Endothelial cell of umbilical vein (primary cell): ENCODE data around the gene DPP10. TPM values are rescaled to one million over a fixed set of nuclear protein-coding genes. Genes with fewer than 3 reads are reported as not detected.

Experiments used
- BruUV-seq: library from RNA; stranded (reverse); fragments of 400-500 nt; replicated peaks from 2 replicates; lab custom pipeline; 2021; lab: Mats Ljungman, UMichigan
- CTCF ChIA-PET: fragments of 300-600, 350-600 bp; sonication (Branson Sonifier 250); formaldehyde crosslinking; loops from one replicate; lab custom pipeline; 2021; ENCODE audit warnings: antibody characterized with exemption, inconsistent platforms; lab: Charles Lee
- POLR2A ChIA-PET: fragments of 300-600, 350-600 bp; sonication (Branson Sonifier 250); formaldehyde crosslinking; loops from one replicate; lab custom pipeline; 2021; ENCODE audit warnings: antibody characterized with exemption, inconsistent platforms; lab: Charles Lee
- DNase-seq: peaks from one replicate; pipeline ENCODE4 v3.0.0-alpha.2; 2011; ENCODE audit warnings: low read depth, low spot score
- FAIRE-seq: peaks from 2 replicates; lab custom pipeline; 2011; peaks lifted over from hg19 to GRCh38; lab: Jason Lieb, UNC
- H2AFZ ChIP-seq: 2 replicates; pipeline ENCODE4 v1.6.0; 2012; ENCODE audit warnings: low read depth, low read length, control low read depth, inconsistent platforms
- H3K27ac ChIP-seq: 2 replicates; pipeline ENCODE4 v1.5.1; 2011; ENCODE audit warnings: low read depth, mild to moderate bottlenecking, control low read depth, low read length, moderate library complexity; ENCODE audit not compliant: insufficient read depth
- H3K27me3 ChIP-seq, 2 experiments: 2 replicates each; pipeline versions ENCODE4 v1.6.0 to v1.6.1; 2011; ENCODE audit warnings: low read length in 2 of 2, mixed read lengths in 1 of 2; ENCODE audit not compliant: control insufficient read depth in 2 of 2, insufficient read depth in 2 of 2
- H3K36me3 ChIP-seq, 2 experiments: 2 replicates in 1 of 2; 3 replicates in 1 of 2; pipeline ENCODE4 v1.5.1; 2011; ENCODE audit warnings: low read length in 2 of 2, mild to moderate bottlenecking in 1 of 2, moderate library complexity in 1 of 2; ENCODE audit not compliant: control insufficient read depth in 2 of 2, insufficient read depth in 2 of 2; ENCODE audit errors: extremely low read depth in 1 of 2
- H3K4me1 ChIP-seq: 3 replicates; pipeline ENCODE4 v1.5.1; 2011; ENCODE audit warnings: mild to moderate bottlenecking, low read length; ENCODE audit not compliant: control insufficient read depth, insufficient read depth; ENCODE audit errors: extremely low read depth
- H3K4me2 ChIP-seq: 2 replicates; pipeline ENCODE4 v1.6.1; 2011; ENCODE audit warnings: low read length, control low read depth, mixed read lengths; ENCODE audit not compliant: insufficient read depth
- H3K4me3 ChIP-seq, 3 experiments: fragments of 200-600 bp in 1 of 3; sonication (generic), shearing (Covaris generic) in 1 of 3; replicated peaks in 1 of 3; 2 replicates each; pipeline ENCODE4 v1.5.1; 2011 to 2016; ENCODE audit warnings: control low read depth in 3 of 3, low read length in 3 of 3, mild to moderate bottlenecking in 2 of 3, inconsistent platforms in 1 of 3, low read depth in 1 of 3, moderate library complexity in 1 of 3; ENCODE audit not compliant: insufficient read depth in 1 of 3
- H3K79me2 ChIP-seq: 2 replicates; pipeline ENCODE4 v1.6.0; 2012; ENCODE audit warnings: low read length, inconsistent platforms; ENCODE audit not compliant: control insufficient read depth, insufficient read depth
- H3K9ac ChIP-seq: replicated peaks from 2 replicates; pipeline ENCODE3; 2011; ENCODE audit warnings: low read length, control low read depth; ENCODE audit not compliant: insufficient read depth; ENCODE audit errors: extremely low read depth
- H3K9me1 ChIP-seq: replicated peaks from 3 replicates; pipeline ENCODE4 v1.6.0; 2011; ENCODE audit warnings: mild to moderate bottlenecking, low read length; ENCODE audit not compliant: control insufficient read depth, insufficient read depth; ENCODE audit errors: extremely low read depth
- H3K9me3 ChIP-seq: replicated peaks from 2 replicates; pipeline ENCODE4 v1.5.1; 2012; ENCODE audit warnings: low read length, inconsistent platforms; ENCODE audit not compliant: control insufficient read depth, insufficient read depth
- H4K20me1 ChIP-seq: replicated peaks from 2 replicates; pipeline ENCODE3; 2011; ENCODE audit warnings: mild to moderate bottlenecking, low read length; ENCODE audit not compliant: control insufficient read depth, insufficient read depth; ENCODE audit errors: extremely low read depth
- EZH2 ChIP-seq: IDR thresholded peaks from 2 replicates; pipeline ENCODE4 v1.6.1; 2012; ENCODE audit warnings: borderline replicate concordance, low read depth, mild to moderate bottlenecking, moderate library complexity, low read length, inconsistent platforms; ENCODE audit not compliant: severe bottlenecking
- FOS ChIP-seq: IDR thresholded peaks from 2 replicates; pipeline ENCODE4 v1.6.1; 2011; ENCODE audit warnings: mild to moderate bottlenecking, low read length, moderate library complexity, borderline replicate concordance; ENCODE audit not compliant: insufficient read depth
- GATA2 ChIP-seq: IDR thresholded peaks from 2 replicates; pipeline ENCODE4 v1.7.0; 2011; ENCODE audit warnings: low read depth, mild to moderate bottlenecking, moderate library complexity, mixed read lengths, low read length; ENCODE audit not compliant: insufficient read length, insufficient read depth
- JUN ChIP-seq: IDR thresholded peaks from 2 replicates; pipeline ENCODE4 v1.6.1; 2011; ENCODE audit warnings: borderline replicate concordance, low read depth; ENCODE audit not compliant: insufficient read length, insufficient read depth
- MAX ChIP-seq: IDR thresholded peaks from 2 replicates; pipeline ENCODE4 v1.6.1; 2011; ENCODE audit not compliant: insufficient read depth, insufficient read length
- MYC ChIP-seq: IDR thresholded peaks from one replicate; pipeline ENCODE4 v1.6.1; 2011; ENCODE audit warnings: mild to moderate bottlenecking, low read depth, low read length
- POLR2A ChIP-seq: IDR thresholded peaks from 2 replicates; pipeline ENCODE4 v1.6.1; 2012; ENCODE audit warnings: low read depth, mild to moderate bottlenecking, control low read depth, low read length
- POLR2AphosphoS5 ChIP-seq: IDR thresholded peaks from 2 replicates; pipeline ENCODE4 v1.6.1; 2012; ENCODE audit warnings: low read depth, mild to moderate bottlenecking, control low read depth, low read length, moderate library complexity; ENCODE audit not compliant: insufficient read depth
- dilution Hi-C: fragments of 300-500 bp; cut with MboI; formaldehyde crosslinking; loops from one replicate; pipeline ENCODE4 v1.15.0; 2019; ENCODE audit warnings: low sequenced_read_pairs; ENCODE audit not compliant: extremely low pct_ligation_motif_present
- intact Hi-C: fragments of 100-400 bp; cut with micrococcal nuclease; formaldehyde crosslinking; loops from one replicate; pipeline ENCODE4 v1.10.0; 2022
- polyA plus RNA-seq, 4 experiments: library from polyadenylated mRNA; depleted of rRNA in 3 of 4; stranded (reverse) in 3 of 4; unstranded in 1 of 4; fragments of >200 nt; gene quantifications; 2 replicates each; pipeline versions ENCODE4 v1.2.1 to v1.2.3, GENCODE V29; 2011 to 2012; ENCODE audit warnings: missing spikeins in 1 of 4
- total RNA-seq: library from RNA; stranded (reverse); gene quantifications from 2 replicates; pipeline ENCODE4 v1.2.3, GENCODE V29; 2021
- TF ChIP-seq, protein P1 (sequence below), 2 donors: IDR thresholded peaks; 1 replicate in 1 of 2; 2 replicates in 1 of 2; pipeline ENCODE4 v1.5.1; 2011; ENCODE audit warnings: low read length in 2 of 2, mild to moderate bottlenecking in 2 of 2, moderate library complexity in 2 of 2, control low read depth in 1 of 2, inconsistent platforms in 1 of 2, low read depth in 1 of 2; ENCODE audit not compliant: insufficient read depth in 1 of 2; ENCODE audit errors: extremely low read depth in 1 of 2

Gene DPP10
- total and polyA plus RNA-seq, 2 donors (not counting 3 experiments of a cell fraction or from before 2014, with no cell fraction given): not detected

DNA sequence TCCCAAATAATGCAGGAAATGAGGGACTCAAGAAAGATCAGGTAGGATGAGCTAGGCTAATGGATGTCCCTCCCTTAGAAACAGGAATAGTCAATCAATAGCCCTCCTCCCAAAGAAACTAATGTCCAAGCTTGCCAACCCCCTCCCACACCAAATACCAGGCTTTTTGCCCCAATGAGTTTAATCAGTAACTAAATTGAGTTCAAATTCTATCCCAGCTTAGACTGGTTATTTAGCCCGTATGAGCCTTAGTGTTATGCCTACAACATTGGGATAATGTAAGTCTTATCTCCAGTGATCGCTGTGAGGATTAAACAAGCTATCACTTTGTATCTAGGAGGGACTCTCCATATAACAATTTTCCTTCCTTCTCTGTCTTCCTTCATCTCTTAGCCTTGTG, 310.7 kb downstream of the DPP10 start:
- H3K4me1 ChIP-seq: no peaks in the 10 kb centered on the region
- no peaks in the 10 kb centered on the region for H4K20me1 ChIP-seq
- POLR2A ChIA-PET: no interaction called here
- BruUV-seq: no TSS peak
- no peak overlapping the region for H3K27ac ChIP-seq
- no peaks in the 10 kb centered on the region for H3K36me3 ChIP-seq
- no peak overlapping the region for H3K4me3 ChIP-seq
- DNase-seq (no peak), FAIRE-seq (no peak)
- dilution Hi-C loops (no loop called here), intact Hi-C loops (no loop called here)
- CTCF ChIA-PET: no interaction called here
- H3K79me2 ChIP-seq: no peaks in the 10 kb centered on the region
- no peak overlapping the region for H3K4me2 ChIP-seq
- H2AFZ ChIP-seq: no peak overlapping the region
- H3K9me1 ChIP-seq: no peaks in the 10 kb centered on the region
- TF ChIP-seq POLR2AphosphoS5 (no peak), GATA2 (no peak), EZH2 (no peak)
- H3K9me3 ChIP-seq: peaks cover 5% of the 10 kb centered on the region
- H3K9ac ChIP-seq: no peak overlapping the region
- H3K27me3 ChIP-seq: no peaks in the 10 kb centered on the region

- ChIA-PET CTCF (no interaction called here), POLR2A (no interaction called here)
- no peak for TF ChIP-seq MAX
- TF ChIP-seq, protein P1, sequence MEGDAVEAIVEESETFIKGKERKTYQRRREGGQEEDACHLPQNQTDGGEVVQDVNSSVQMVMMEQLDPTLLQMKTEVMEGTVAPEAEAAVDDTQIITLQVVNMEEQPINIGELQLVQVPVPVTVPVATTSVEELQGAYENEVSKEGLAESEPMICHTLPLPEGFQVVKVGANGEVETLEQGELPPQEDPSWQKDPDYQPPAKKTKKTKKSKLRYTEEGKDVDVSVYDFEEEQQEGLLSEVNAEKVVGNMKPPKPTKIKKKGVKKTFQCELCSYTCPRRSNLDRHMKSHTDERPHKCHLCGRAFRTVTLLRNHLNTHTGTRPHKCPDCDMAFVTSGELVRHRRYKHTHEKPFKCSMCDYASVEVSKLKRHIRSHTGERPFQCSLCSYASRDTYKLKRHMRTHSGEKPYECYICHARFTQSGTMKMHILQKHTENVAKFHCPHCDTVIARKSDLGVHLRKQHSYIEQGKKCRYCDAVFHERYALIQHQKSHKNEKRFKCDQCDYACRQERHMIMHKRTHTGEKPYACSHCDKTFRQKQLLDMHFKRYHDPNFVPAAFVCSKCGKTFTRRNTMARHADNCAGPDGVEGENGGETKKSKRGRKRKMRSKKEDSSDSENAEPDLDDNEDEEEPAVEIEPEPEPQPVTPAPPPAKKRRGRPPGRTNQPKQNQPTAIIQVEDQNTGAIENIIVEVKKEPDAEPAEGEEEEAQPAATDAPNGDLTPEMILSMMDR (IDR thresholded peaks at IDR 0.05; ENCODE audit: extremely low read depth in 1 of 2, insufficient read depth in 1 of 2, low read depth in 1 of 2, low read length in 2 of 2): no peak
- no peak for TF ChIP-seq JUN
- TF ChIP-seq MYC: no peak
- no peak for TF ChIP-seq FOS
- TF ChIP-seq POLR2A: no peak
- H3K9ac ChIP-seq: no peak overlapping the region
- no peaks in the 10 kb centered on the region for H4K20me1 ChIP-seq
- H3K79me2 ChIP-seq: no peaks in the 10 kb centered on the region
- no peak overlapping the region for H2AFZ ChIP-seq
- DNase-seq: no peak
- no peak overlapping the region for H3K4me3 ChIP-seq
- H3K36me3 ChIP-seq: no peaks in the 10 kb centered on the region
- no peaks in the 10 kb centered on the region for H3K27me3 ChIP-seq
- no peaks in the 10 kb centered on the region for H3K9me1 ChIP-seq
- intact Hi-C loops: no loop called here
- H3K4me2 ChIP-seq: no peak overlapping the region
- dilution Hi-C loops: no loop called here
- H3K27ac ChIP-seq: no peak overlapping the region
- peaks cover 6% of the 10 kb centered on the region for H3K9me3 ChIP-seq
- no peak for FAIRE-seq
- BruUV-seq: no TSS peak
- H3K4me1 ChIP-seq: no peaks in the 10 kb centered on the region
These were observed 312.6 kb downstream of the DPP10 start for GRCh38 chr2:114754907-114755563.
